HG02981 (cell line): Measurements from ENCODE around the gene RPL18.
A peak's percentile ranks its signal among the peaks of the same experiment; 100 is the strongest.
"Not testable (repeated sequence)": the region's sequence is repeated elsewhere in the genome, so short reads cannot be mapped to it uniquely, and the experiment has no call there.

Experiments used
- ATAC-seq: cut with Tn5 transposase; IDR thresholded peaks from one replicate; pipeline ENCODE4 v1.9.1; 2021; ENCODE audit warnings: mild to moderate bottlenecking, moderate library complexity; ENCODE audit not compliant: unreplicated experiment

The RPL18 gene

GRCh38 chr19:48644839-48645619 lies 26.1 kb upstream of the RPL18 start:
- no peak for ATAC-seq

GRCh38 chr19:48644355-48644754 lies 25.4 kb upstream of the RPL18 start:
- no peak for ATAC-seq

GRCh38 chr19:48642862-48643261 lies 23.9 kb upstream of the RPL18 start:
- no peak for ATAC-seq

DNA sequence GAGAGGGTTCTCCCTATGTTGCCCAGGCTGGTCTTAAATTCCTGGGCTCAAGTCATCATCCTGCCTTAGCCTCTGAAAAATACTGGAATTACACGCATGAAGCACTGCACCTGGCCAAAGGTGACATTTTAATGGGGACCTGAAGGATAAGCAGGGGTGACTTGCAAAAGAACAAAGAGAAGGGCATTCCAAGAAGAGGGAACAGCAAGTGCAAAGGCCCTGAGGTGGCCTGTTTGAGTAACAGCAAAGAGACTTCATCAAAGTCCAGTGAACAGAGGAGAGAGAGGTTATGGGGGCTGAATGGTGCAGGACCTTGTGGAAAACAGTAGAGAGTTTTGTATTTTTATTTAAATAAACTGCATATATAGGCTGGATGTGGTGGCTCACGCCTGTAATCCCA lies 22.9 kb upstream of the RPL18 start:
- ATAC-seq: no peak

- ATAC-seq: no peak
Observed at GRCh38 chr19:48639483-48640375, 20.8 kb upstream of the RPL18 start.

- no peak for ATAC-seq
Observed at GRCh38 chr19:48638831-48639381, 19.9 kb upstream of the RPL18 start.

GRCh38 chr19:48637948-48638830 lies 19.2 kb upstream of the RPL18 start:
- peak; percentile 9 for ATAC-seq

DNA sequence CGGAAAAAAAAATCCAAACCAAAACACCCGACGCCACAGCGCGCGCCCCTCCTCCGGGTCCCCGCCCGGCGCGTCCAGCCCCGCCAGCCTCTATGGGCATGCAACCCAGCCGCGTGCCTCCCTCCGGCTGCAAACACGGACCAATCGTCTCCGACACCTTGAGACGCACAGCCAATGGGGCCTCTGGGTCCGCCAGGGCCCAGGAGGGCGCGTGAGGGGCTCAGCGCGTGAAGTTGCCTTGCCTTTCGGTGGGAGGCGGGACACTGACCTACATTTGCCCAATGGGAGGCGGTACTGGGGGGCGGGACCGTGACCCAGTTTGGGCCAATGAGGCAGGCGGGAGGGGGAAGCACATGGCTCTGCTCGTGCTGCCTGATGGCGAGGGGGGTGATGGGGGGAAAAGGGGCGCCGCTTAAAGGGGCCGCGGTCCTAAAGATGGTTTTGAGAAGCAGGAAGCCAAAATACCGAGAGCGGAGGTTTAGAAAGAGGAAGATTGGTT lies 18.5 kb upstream of the RPL18 start:
- ATAC-seq: peak; percentile 63

- no peak for ATAC-seq
Observed at GRCh38 chr19:48636859-48637448, 18.0 kb upstream of the RPL18 start, which contains the start of gene DBP. Gene DBP, minus strand, starts transcription at chr19:48637379. Its CDS starts 385 bp downstream, at chr19:48636994.

DNA sequence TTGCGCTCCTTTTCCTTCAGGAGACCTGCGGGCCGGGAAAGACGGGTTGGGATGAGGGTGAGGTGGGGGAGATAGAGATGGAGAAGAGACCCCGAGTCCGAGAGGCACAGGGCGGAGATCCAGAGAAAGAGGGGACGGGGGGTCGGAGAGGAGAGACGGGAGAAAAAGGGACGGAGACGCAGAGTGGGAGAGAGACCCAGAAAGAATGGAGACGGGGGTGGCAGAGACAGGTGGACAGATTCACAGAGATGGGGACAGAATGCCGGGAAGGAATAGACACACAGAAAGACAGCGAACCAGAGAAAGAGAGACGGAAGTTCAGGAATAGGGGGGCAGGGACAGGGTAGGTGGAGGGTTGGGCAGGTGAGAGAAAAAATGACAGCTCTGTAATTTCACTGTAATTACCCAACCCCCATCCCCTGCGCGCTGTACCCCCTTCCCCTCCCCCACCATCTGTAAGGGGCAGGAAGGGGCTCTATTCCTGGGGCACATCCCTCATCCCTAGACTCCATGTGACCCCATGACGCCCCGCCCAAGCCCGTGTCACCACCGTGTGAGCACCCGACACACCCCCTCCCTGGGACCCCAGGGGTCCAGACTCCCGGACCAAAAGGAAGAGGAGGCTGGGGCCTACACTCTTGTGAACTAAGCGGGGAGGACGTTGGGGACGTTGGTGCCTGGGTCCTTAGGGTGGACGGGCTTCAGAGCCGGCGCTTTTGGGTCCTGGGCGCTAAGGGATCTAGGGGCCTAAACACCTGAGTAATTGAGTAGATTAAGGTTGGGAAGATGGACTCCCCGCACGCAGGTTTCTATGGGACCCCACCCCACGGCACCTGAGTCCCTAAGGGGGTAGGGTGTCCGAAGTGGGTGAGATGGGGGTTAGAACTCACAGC lies 17.2 kb upstream of the RPL18 start:
- no peak for ATAC-seq

DNA sequence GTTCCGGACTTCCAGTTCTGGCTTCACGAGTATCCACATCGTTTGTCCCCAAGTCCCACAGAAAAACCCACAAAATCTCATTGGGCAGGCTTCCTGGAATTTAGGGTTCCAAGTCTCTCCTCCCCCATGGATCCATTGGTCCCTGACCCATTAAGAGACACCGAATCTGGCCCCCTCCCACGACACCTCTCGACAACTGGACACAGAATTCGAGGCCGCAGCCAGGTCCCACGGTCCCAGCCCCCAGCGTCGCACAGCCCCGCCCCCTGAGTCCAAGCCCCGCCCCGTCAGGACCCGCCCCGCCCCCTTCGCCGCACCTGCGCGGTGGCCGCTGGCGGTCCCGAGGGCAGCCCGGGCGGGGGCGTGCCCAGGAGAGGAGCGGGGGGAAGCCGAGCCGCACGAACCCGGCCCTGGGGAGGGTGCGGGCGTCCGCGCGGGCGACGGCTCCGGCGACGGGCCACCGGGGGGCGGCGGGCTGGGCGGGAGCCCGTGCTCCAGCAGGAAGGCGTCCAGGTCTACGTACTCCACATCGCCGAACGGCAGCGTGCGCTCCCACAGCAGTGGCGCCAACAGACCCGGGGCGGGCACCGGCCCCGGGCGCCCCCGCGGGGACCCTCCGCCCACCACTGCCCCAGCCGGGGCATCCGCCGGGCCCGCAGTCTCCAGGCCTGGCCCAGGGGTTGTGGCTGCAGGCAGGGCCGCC lies 16.4 kb upstream of the RPL18 start:
- no peak for ATAC-seq

DNA sequence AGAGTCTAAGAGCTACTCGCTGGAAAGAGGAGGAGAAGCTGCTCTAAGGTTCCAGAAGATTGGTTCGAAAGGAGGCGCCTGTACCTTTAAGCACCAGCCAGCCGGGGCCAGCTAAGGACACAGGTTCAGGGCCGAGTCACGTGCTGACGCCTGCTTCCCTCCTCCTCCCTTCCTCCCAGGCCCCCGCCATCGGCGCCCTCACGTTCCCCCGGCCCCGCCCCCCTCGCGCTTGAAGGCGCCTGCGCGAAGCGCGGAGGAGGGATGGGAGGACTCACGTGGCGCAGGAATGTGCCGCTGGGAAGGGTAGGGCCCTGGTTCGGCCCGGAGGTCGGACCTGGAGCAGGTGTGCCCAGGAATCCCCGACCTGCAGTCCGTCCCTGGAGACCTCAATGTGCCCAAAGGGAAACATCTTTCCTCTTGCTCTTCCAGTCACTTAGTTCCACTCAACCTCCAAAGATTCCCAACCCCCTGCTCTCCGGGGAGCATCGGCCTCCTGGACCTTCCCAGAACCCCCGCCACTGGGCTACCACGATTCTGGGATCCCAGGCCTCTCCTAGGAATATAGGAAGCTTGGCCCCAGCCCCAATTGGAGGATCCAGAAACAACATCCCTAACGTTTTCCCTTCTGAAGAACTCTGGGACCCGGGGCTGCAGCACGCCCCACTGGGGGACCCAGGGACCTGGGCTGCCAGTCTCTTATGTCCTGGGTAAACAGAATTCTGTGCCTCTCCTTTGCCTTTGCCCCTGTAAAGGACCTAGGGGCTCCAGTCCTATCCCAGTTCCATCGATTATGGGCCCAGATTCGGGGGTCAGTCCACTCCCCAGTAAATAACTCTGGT lies 15.7 kb upstream of the RPL18 start:
- peak; percentile 27 for ATAC-seq

GRCh38 chr19:48634036-48634342 lies 15.0 kb upstream of the RPL18 start:
- no peak for ATAC-seq

DNA sequence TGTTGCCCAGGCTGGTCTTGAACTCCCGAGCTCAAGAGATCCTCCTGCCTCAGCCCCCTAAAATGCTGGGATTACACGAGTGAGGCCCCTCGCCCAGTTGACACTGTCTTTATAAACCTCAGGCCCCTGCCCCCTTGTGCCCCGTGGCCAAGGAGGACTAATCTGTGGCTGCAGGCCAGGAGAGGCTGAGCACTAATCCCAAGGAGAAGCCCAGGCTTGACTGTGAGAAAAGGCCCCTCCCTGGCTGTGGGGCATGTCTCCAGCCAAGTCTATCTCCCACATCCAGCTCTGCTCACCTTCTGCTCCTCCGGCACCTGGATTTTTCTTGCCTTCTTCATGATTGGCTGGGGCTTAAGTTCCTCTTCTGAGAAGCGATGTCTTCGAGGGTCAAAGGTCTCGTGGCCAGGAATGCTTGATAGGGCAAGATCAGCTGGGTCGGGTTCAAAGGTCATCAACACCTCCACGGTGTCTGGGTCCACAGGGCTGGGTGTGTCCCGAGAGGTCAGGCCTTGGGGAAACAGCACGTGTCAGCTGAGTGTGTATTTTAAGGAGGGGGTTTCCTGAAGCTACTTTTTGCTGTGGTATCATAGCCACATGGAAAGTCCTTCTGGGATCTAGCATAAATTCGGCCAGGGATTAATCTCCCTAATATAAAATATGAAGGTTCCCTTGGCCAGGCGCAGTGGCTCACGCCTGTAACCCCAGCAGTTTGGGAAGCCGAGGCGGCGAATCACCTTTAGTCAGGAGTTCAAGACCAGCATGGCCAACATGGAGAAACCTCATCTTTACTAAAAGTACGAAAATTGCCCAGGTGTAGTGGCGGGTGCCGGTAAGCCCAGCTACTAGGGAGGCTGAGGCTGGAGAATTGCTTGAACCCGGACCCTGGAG lies 14.4 kb upstream of the RPL18 start:
- no peak for ATAC-seq

GRCh38 chr19:48632692-48633147 lies 13.7 kb upstream of the RPL18 start:
- no peak for ATAC-seq

DNA sequence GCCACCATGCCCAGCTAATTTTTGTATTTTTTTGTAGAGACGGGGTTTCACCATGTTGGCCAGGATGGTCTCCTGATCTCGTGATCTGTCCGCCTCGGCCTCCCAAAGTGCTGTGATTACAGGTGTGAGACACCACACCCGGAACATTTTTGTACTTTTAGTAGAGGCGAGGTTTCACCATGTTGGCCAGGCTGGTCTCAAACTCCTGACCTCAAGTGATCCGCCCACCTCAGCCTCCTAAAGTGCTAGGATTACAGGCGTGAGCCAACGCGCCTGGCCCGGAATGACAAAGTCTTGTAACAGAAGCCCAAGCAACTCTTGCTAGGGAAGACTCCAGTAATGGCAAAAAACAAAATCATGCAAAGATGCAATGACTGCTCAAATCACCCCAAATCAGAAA lies 13.3 kb upstream of the RPL18 start:
- ATAC-seq: not testable (repeated sequence)

- no peak for ATAC-seq
Observed at GRCh38 chr19:48631225-48631624, 12.2 kb upstream of the RPL18 start.
